Measurements from ENCODE around the gene MTG1. TPM values are rescaled to one million over a fixed set of nuclear protein-coding genes. Genes with fewer than 3 reads are reported as not detected.
"Not testable (repeated sequence)": the region's sequence is repeated elsewhere in the genome, so short reads cannot be mapped to it uniquely, and the experiment has no call there.

The MTG1 gene
- total RNA-seq, 2 experiments from 2014 or later = 46.9 to 52.1 TPM

GRCh38 chr10:133465950-133466474 lies 72.1 kb downstream of the MTG1 start:
- Mint-ChIP-seq H3K4me1 (no peaks in the 10 kb centered on the region), H3K9me3 (ENCODE audit: low read depth) (no peaks in the 10 kb centered on the region), H3K36me3 (ENCODE audit: low read depth) (peaks cover 12% of the 10 kb centered on the region), H3K4me3 (no peak overlapping the region), H3K27ac (no peak overlapping the region), H3K27me3 (no peaks in the 10 kb centered on the region)
- ChIA-PET POLR2A (no interaction called here), CTCF (no interaction called here)
- intact Hi-C loops (cut with DNase I, micrococcal nuclease) = no loop called here
- DNase-seq = no peak
- ATAC-seq = no peak

- H3K4me3 Mint-ChIP-seq = no peak overlapping the region
- DNase-seq (no peak), ATAC-seq (no peak)
- no peaks in the 10 kb centered on the region for H3K9me3 Mint-ChIP-seq (ENCODE audit: low read depth)
- H3K4me1 Mint-ChIP-seq = no peaks in the 10 kb centered on the region
- no peaks in the 10 kb centered on the region for H3K27me3 Mint-ChIP-seq
- ChIA-PET CTCF (interaction anchor here (0.9 kb wide), 1 partner anchor 19 kb away, joined by 4 read pairs; no protein-coding TSS in a partner anchor), POLR2A (no interaction called here)
- intact Hi-C loops (cut with DNase I, micrococcal nuclease) = no loop called here
- H3K36me3 Mint-ChIP-seq (ENCODE audit: low read depth) = peaks cover 12% of the 10 kb centered on the region
- no peak overlapping the region for H3K27ac Mint-ChIP-seq
These were observed 72.8 kb downstream of the MTG1 start for GRCh38 chr10:133466683-133467275.

- H3K9me3 Mint-ChIP-seq (ENCODE audit: low read depth) = no peaks in the 10 kb centered on the region
- intact Hi-C loops (cut with DNase I, micrococcal nuclease) = no loop called here
- ChIA-PET CTCF (interaction anchor here (0.9 kb wide), 1 partner anchor 18 kb away, joined by 4 read pairs; no protein-coding TSS in a partner anchor), POLR2A (no interaction called here)
- no peak for ATAC-seq
- H3K27me3 Mint-ChIP-seq = no peaks in the 10 kb centered on the region
- DNase-seq = no peak
- no peak overlapping the region for H3K27ac Mint-ChIP-seq
- peaks cover 12% of the 10 kb centered on the region for H3K36me3 Mint-ChIP-seq (ENCODE audit: low read depth)
- no peaks in the 10 kb centered on the region for H3K4me1 Mint-ChIP-seq
- H3K4me3 Mint-ChIP-seq = no peak overlapping the region
These were observed 73.4 kb downstream of the MTG1 start for GRCh38 chr10:133467286-133467911.

GRCh38 chr10:133469205-133469604 lies 75.2 kb downstream of the MTG1 start:
- DNase-seq; H3K4me1 Mint-ChIP-seq; CTCF ChIA-PET; H3K4me3 Mint-ChIP-seq; POLR2A ChIA-PET; H3K27me3 Mint-ChIP-seq; ATAC-seq; intact Hi-C loops (cut with DNase I, micrococcal nuclease); H3K27ac Mint-ChIP-seq; H3K9me3 Mint-ChIP-seq (ENCODE audit: low read depth): not testable (repeated sequence)
- peaks cover 12% of the 10 kb centered on the region for H3K36me3 Mint-ChIP-seq (ENCODE audit: low read depth)

- intact Hi-C loops (cut with DNase I, micrococcal nuclease) = no loop called here
- H3K4me1 Mint-ChIP-seq = peaks cover 22% of the 10 kb centered on the region
- H3K9me3 Mint-ChIP-seq (ENCODE audit: low read depth) = no peaks in the 10 kb centered on the region
- no peak overlapping the region for H3K27ac Mint-ChIP-seq
- H3K27me3 Mint-ChIP-seq = no peaks in the 10 kb centered on the region
- POLR2A ChIA-PET = no interaction called here
- CTCF ChIA-PET = interaction anchor here (1.2 kb wide), 1 partner anchor 33 kb away, joined by 3 read pairs; no protein-coding TSS in a partner anchor
- peaks cover 12% of the 10 kb centered on the region for H3K36me3 Mint-ChIP-seq (ENCODE audit: low read depth)
- no peak for DNase-seq
- H3K4me3 Mint-ChIP-seq = no peak overlapping the region
- ATAC-seq = no peak
These were observed 77.5 kb downstream of the MTG1 start for GRCh38 chr10:133471300-133472109.

Small RNA genes within 50 kb of the gene (microRNA-seq; reads per million reads assigned to microRNA genes)
- not detected for gene MIR3944 (ENCODE audit: borderline replicate concordance)

Other genes starting within 250 kb of the MTG1 start
- not detected for gene KNDC1, start 233.9 kb upstream of the MTG1 start, total RNA-seq
- gene UTF1, start 163.9 kb upstream of the MTG1 start, total RNA-seq = not detected
- gene VENTX, start 156.3 kb upstream of the MTG1 start, total RNA-seq = not detected
- 100 to 1,000 TPM; 124 to 176 TPM for gene ADAM8, start 117.3 kb upstream of the MTG1 start, total RNA-seq
- gene TUBGCP2, start 85.3 kb upstream of the MTG1 start, total RNA-seq = 10 to 100 TPM; 43.3 to 50.2 TPM
- 10 to 100 TPM; 58.1 to 73.2 TPM for gene ZNF511, start 85.2 kb upstream of the MTG1 start, total RNA-seq
- not detected for gene CALY, start 57.3 kb upstream of the MTG1 start, total RNA-seq
- not detected for gene PRAP1, start 46.8 kb upstream of the MTG1 start, total RNA-seq
- gene FUOM, start 36.1 kb upstream of the MTG1 start, total RNA-seq = 10 to 100 TPM; 28.3 to 37.0 TPM
- gene ECHS1, start 20.8 kb upstream of the MTG1 start, total RNA-seq = 10 to 100 TPM; 42.0 to 56.7 TPM
- 1 to 10 TPM; 3.0 to 6.2 TPM for gene PAOX, start 14.9 kb upstream of the MTG1 start, total RNA-seq
- not detected for gene SPRN, start 30.5 kb downstream of the MTG1 start, total RNA-seq
- 1 to 10 TPM; 1.4 to 1.7 TPM for gene SCART1, start 59.8 kb downstream of the MTG1 start, total RNA-seq
- gene CYP2E1, start 133.2 kb downstream of the MTG1 start, total RNA-seq = under 1 TPM; 0.25 to 0.32 TPM
- under 1 TPM; 0.19 to 0.66 TPM for gene SYCE1, start 171.4 kb downstream of the MTG1 start, total RNA-seq
- not detected for gene FRG2B, start 232.6 kb downstream of the MTG1 start, total RNA-seq

Data from activated CD4-positive, alpha-beta T cell treated with anti-CD3 and anti-CD28 coated beads for 36 hours (primary cell).